HG02981 (cell line): ENCODE results near the gene GLRA3.
"Not testable (repeated sequence)": the region's sequence is repeated elsewhere in the genome, so short reads cannot be mapped to it uniquely, and the experiment has no call there.

Experiments
- ATAC-seq: cut with Tn5 transposase; IDR thresholded peaks from one replicate; pipeline ENCODE4 v1.9.1; 2021; ENCODE audit warnings: mild to moderate bottlenecking, moderate library complexity; ENCODE audit not compliant: unreplicated experiment

The GLRA3 gene

GRCh38 chr4:174669270-174669669 lies 159.8 kb downstream of the GLRA3 start:
- no peak for ATAC-seq

GRCh38 chr4:174665799-174666198 lies 163.2 kb downstream of the GLRA3 start:
- no peak for ATAC-seq

- ATAC-seq = no peak
These were observed 165.8 kb downstream of the GLRA3 start for GRCh38 chr4:174663216-174663615.

- no peak for ATAC-seq
These were observed 170.8 kb downstream of the GLRA3 start for GRCh38 chr4:174658246-174658645.

GRCh38 chr4:174657472-174657871 lies 171.6 kb downstream of the GLRA3 start:
- ATAC-seq = no peak

GRCh38 chr4:174654634-174655033 lies 174.4 kb downstream of the GLRA3 start:
- no peak for ATAC-seq

GRCh38 chr4:174650711-174651355 lies 178.2 kb downstream of the GLRA3 start:
- ATAC-seq = no peak

GRCh38 chr4:174648812-174649211 lies 180.2 kb downstream of the GLRA3 start:
- no peak for ATAC-seq

- no peak for ATAC-seq
These were observed 182.7 kb downstream of the GLRA3 start for GRCh38 chr4:174646326-174646725.

GRCh38 chr4:174640146-174640545 lies 188.9 kb downstream of the GLRA3 start:
- no peak for ATAC-seq

GRCh38 chr4:174635732-174636131 lies 193.3 kb downstream of the GLRA3 start:
- ATAC-seq = no peak

- no peak for ATAC-seq
These were observed 195.6 kb downstream of the GLRA3 start for GRCh38 chr4:174633399-174633798.

GRCh38 chr4:174631901-174632758 lies 196.9 kb downstream of the GLRA3 start:
- peak; percentile 78 for ATAC-seq

- ATAC-seq = not testable (repeated sequence)
These were observed 199.1 kb downstream of the GLRA3 start for GRCh38 chr4:174629907-174630450.

GRCh38 chr4:174629265-174629664 lies 199.8 kb downstream of the GLRA3 start:
- ATAC-seq = no peak

- ATAC-seq = no peak
These were observed 200.9 kb downstream of the GLRA3 start for GRCh38 chr4:174628191-174628590.

GRCh38 chr4:174627473-174627872 lies 201.6 kb downstream of the GLRA3 start:
- no peak for ATAC-seq

- ATAC-seq = peak; percentile 71
These were observed 202.6 kb downstream of the GLRA3 start for GRCh38 chr4:174626342-174627008.

GRCh38 chr4:174616661-174617060 lies 212.4 kb downstream of the GLRA3 start:
- ATAC-seq = no peak

- ATAC-seq = no peak
These were observed 215.1 kb downstream of the GLRA3 start for GRCh38 chr4:174613979-174614378.

GRCh38 chr4:174611792-174612191 lies 217.3 kb downstream of the GLRA3 start:
- no peak for ATAC-seq
